K562 (cell line): ENCODE results near the gene B3GALT5. TPM values are rescaled to one million over a fixed set of nuclear protein-coding genes. Genes with fewer than 3 reads are reported as not detected.

Source experiments
- ATAC-seq: fragments of 200-7000 bp; cut with Tn5 transposase; 3 replicates; pipeline ENCODE4 v1.9.1; 2020; ENCODE audit warnings: moderate library complexity
- BruUV-seq: library from RNA; stranded (reverse); fragments of 400-500 nt; replicated peaks from 2 replicates; lab custom pipeline; 2021; lab: Mats Ljungman, UMichigan
- CTCF ChIA-PET: fragments of 300-600 bp; formaldehyde crosslinking; extraction: SDS; loops from one replicate; lab custom pipeline; 2021; ENCODE audit warnings: low intra/inter-chr PET ratio; lab: Yijun Ruan, JAX
- POLR2A ChIA-PET: fragments of 300-600, 350-650 bp; sonication (Branson Sonifier 250); formaldehyde crosslinking; extraction: SDS; loops from one replicate; lab custom pipeline; 2021; ENCODE audit warnings: antibody characterized with exemption, inconsistent platforms; lab: Yijun Ruan, JAX
- DNase-seq, 4 experiments: peaks; one replicate each; pipeline versions ENCODE4 v3.0.0 to v3.0.0-alpha.2; 2011 to 2018; ENCODE audit warnings: low spot score in 3 of 4, mixed read lengths in 3 of 4; ENCODE audit errors: extremely low read depth in 1 of 4
- FAIRE-seq: peaks from 2 replicates; lab custom pipeline; 2011; peaks lifted over from hg19 to GRCh38; lab: Jason Lieb, UNC
- H2AFZ ChIP-seq: 2 replicates; pipeline ENCODE4 v1.6.0; 2011; ENCODE audit warnings: low read depth, low read length, control low read depth, inconsistent platforms
- H3K27ac ChIP-seq: fragments of 200-600 bp; 3 replicates; pipeline ENCODE4 v1.8.0; 2011; ENCODE audit warnings: low read depth, mild to moderate bottlenecking, control low read depth, inconsistent platforms, low read length, moderate library complexity, mixed read lengths; ENCODE audit errors: extremely low read depth
- H3K27me3 ChIP-seq, 2 experiments: fragments of 300-600 bp in 1 of 2; 2 replicates in 1 of 2; 3 replicates in 1 of 2; pipeline versions ENCODE4 v1.6.0 to v1.8.0; 2011; ENCODE audit warnings: inconsistent platforms in 2 of 2, low read length in 2 of 2, mild to moderate bottlenecking in 1 of 2, mixed read lengths in 1 of 2, moderate library complexity in 1 of 2; ENCODE audit not compliant: control insufficient read depth in 2 of 2, insufficient read depth in 2 of 2
- H3K36me3 ChIP-seq: fragments of 300-600 bp; 3 replicates; pipeline ENCODE4 v1.8.0; 2011; ENCODE audit warnings: mild to moderate bottlenecking, low read length, inconsistent platforms; ENCODE audit not compliant: control insufficient read depth, insufficient read depth
- H3K4me1 ChIP-seq, 2 experiments: fragments of 200-600 bp in 1 of 2; replicated peaks in 1 of 2; 2 replicates in 1 of 2; 3 replicates in 1 of 2; pipeline versions ENCODE4 v1.5.1 to v1.8.0; 2011; ENCODE audit warnings: inconsistent platforms in 2 of 2, low read length in 2 of 2, mild to moderate bottlenecking in 1 of 2, mixed read lengths in 1 of 2, moderate library complexity in 1 of 2; ENCODE audit not compliant: control insufficient read depth in 2 of 2, insufficient read depth in 2 of 2
- H3K4me2 ChIP-seq: 2 replicates; pipeline ENCODE4 v1.6.1; 2011; ENCODE audit warnings: low read length, control low read depth, inconsistent platforms, mixed read lengths; ENCODE audit not compliant: insufficient read depth
- H3K4me3 ChIP-seq: fragments of 200-600 bp; sonication (generic), shearing (Covaris generic); 2 replicates; pipeline ENCODE4 v1.5.1; 2016; ENCODE audit warnings: control low read depth, inconsistent platforms
- H3K79me2 ChIP-seq: fragments of 200-600 bp; 3 replicates; pipeline ENCODE4 v1.8.0; 2011; ENCODE audit warnings: low read length, inconsistent platforms; ENCODE audit not compliant: control insufficient read depth, insufficient read depth
- H3K9ac ChIP-seq, 2 experiments: 2 replicates each; pipeline versions ENCODE4 v1.6.0 to v1.6.1; 2011; ENCODE audit warnings: low read depth in 2 of 2, low read length in 2 of 2, control low read depth in 1 of 2, inconsistent platforms in 1 of 2, mild to moderate bottlenecking in 1 of 2, mixed read lengths in 1 of 2; ENCODE audit not compliant: insufficient read depth in 1 of 2
- H3K9me1 ChIP-seq: one replicate; pipeline ENCODE4 v1.6.0; 2011; ENCODE audit warnings: inconsistent platforms, mild to moderate bottlenecking, low read length, moderate library complexity; ENCODE audit not compliant: control insufficient read depth, insufficient read depth
- H3K9me3 ChIP-seq: replicated peaks from 2 replicates; pipeline ENCODE4 v1.5.1; 2011; ENCODE audit warnings: low read depth, low read length, inconsistent platforms; ENCODE audit not compliant: control insufficient read depth, insufficient read depth
- H4K20me1 ChIP-seq: replicated peaks from 2 replicates; pipeline ENCODE4 v1.6.1; 2011; ENCODE audit warnings: low read length, inconsistent platforms, mixed read lengths; ENCODE audit not compliant: control insufficient read depth, insufficient read depth
- ATF7 ChIP-seq: fragments of 450-650 bp; IDR thresholded peaks from 2 replicates; pipeline ENCODE4 v1.7.1; 2014; ENCODE audit warnings: mild to moderate bottlenecking, moderate library complexity
- COPS2 ChIP-seq: fragments of 450-650 bp; conservative IDR thresholded peaks from 2 replicates; pipeline ENCODE4 v1.6.1; 2016; ENCODE audit warnings: mild to moderate bottlenecking, moderate library complexity
- GTF3C2 ChIP-seq: IDR thresholded peaks from 3 replicates; pipeline ENCODE4 v1.6.1; 2011; ENCODE audit warnings: borderline replicate concordance, mild to moderate bottlenecking, moderate library complexity; ENCODE audit not compliant: insufficient read length; ENCODE audit errors: extremely low read depth
- IRF9 ChIP-seq: fragments of 450-650 bp; IDR thresholded peaks from 2 replicates; pipeline ENCODE4 v1.6.1; 2016; ENCODE audit warnings: missing biosample characterization, missing genetic modification characterization
- PML ChIP-seq: IDR thresholded peaks from 2 replicates; pipeline ENCODE4 v1.6.1; 2012; ENCODE audit warnings: low read length, inconsistent platforms
- RNF2 ChIP-seq: sonication (generic); IDR thresholded peaks from 2 replicates; pipeline ENCODE4 v1.6.1; 2016
- TEAD4 ChIP-seq, 2 experiments: sonication (generic) in 1 of 2; formaldehyde crosslinking in 1 of 2; IDR thresholded peaks; 2 replicates each; pipeline versions ENCODE4 v1.6.1 to v1.8.0; 2012 to 2022; ENCODE audit warnings: borderline replicate concordance in 1 of 2, inconsistent platforms in 1 of 2, low read length in 1 of 2, mild to moderate bottlenecking in 1 of 2, missing genetic modification reagents in 1 of 2
- THRB ChIP-seq: fragments of 450-650 bp; formaldehyde crosslinking; conservative IDR thresholded peaks from 2 replicates; pipeline ENCODE4 v1.4.0; 2022; ENCODE audit warnings: mild to moderate bottlenecking, missing genetic modification characterization
- ZBTB2 ChIP-seq: fragments of 450-650 bp; IDR thresholded peaks from 2 replicates; pipeline ENCODE4 v1.6.1; 2016; ENCODE audit warnings: antibody characterized with exemption
- ZNF583 ChIP-seq: fragments of 250-450 bp; sonication (Bioruptor Pico); IDR thresholded peaks from 2 replicates; pipeline ENCODE4 v1.4.0; 2020
- ZNF639 ChIP-seq, 2 experiments: fragments of 200-800 bp in 1 of 2; sonication (Bioruptor generic) in 1 of 2; sonication (generic) in 1 of 2; formaldehyde crosslinking in 1 of 2; IDR thresholded peaks in 1 of 2; conservative IDR thresholded peaks in 1 of 2; 2 replicates each; pipeline versions ENCODE4 v1.5.0 to v1.6.1; 2016 to 2020; ENCODE audit warnings: missing compliant biosample characterization in 1 of 2, missing genetic modification characterization in 1 of 2, missing genetic modification reagents in 1 of 2
- WGBS: fragments of 100-300 bp; shearing (Covaris generic); methylation state at CpG from one replicate; pipeline ENCODE4 v1.1.6; 2016; ENCODE audit warnings: low coverage, mixed read lengths; ENCODE audit not compliant: insufficient coverage; ENCODE audit errors: missing lambda C conversion rate; 5-methylcytosine and 5-hydroxymethylcytosine counted together
- in situ Hi-C: fragments of 300-500 bp; cut with MboI; formaldehyde crosslinking; loops from 4 replicates; pipeline ENCODE4 v1.15.0; 2018; ENCODE audit warnings: inconsistent platforms, mixed read lengths
- intact Hi-C: fragments of 100-400 bp; cut with micrococcal nuclease; formaldehyde crosslinking; loops from 2 replicates; pipeline ENCODE4 v1.14.2; 2022
- polyA plus RNA-seq, 8 experiments: library from polyadenylated mRNA; depleted of rRNA in 4 of 8; stranded (reverse) in 5 of 8; unstranded in 3 of 8; fragments of >200 nt; fragmentation: Nextera tagmentation in 2 of 8; fragmentation: Illumina TruSeq in 1 of 8; extraction: Ambion mirVana in 2 of 8; extraction: Trizol in 1 of 8; gene quantifications; 2 replicates each; pipeline versions ENCODE4 v1.2.1 to v1.2.3, GENCODE V29; 2011 to 2014; ENCODE audit warnings: inconsistent platforms in 1 of 8, missing spikeins in 1 of 8
- total RNA-seq, 7 experiments: library from RNA; depleted of rRNA in 6 of 7; stranded (reverse); fragments of >200 nt in 6 of 7; fragmentation: Illumina TruSeq in 2 of 7; extraction: Trizol in 2 of 7; gene quantifications; 2 replicates each; pipeline versions ENCODE4 v1.2.1 to v1.2.3, GENCODE V29; 2011 to 2021; ENCODE audit warnings: low replicate concordance in 1 of 7

Gene B3GALT5
- total and polyA plus RNA-seq, 9 of the 15 experiments (the other 6 are each of a cell fraction or from before 2014, with no cell fraction given) = 0.02 TPM; not detected in 8

GRCh38 chr21:39666681-39667315 is 54.1 kb downstream of the B3GALT5 start:
- H3K4me3 ChIP-seq = no peak overlapping the region
- H3K79me2 ChIP-seq = no peaks in the 10 kb centered on the region
- H3K9me1 ChIP-seq = no peaks in the 10 kb centered on the region
- ChIA-PET POLR2A (interaction anchor here (0.6 kb wide), 1 partner anchor 816 kb away, joined by 3 read pairs; no protein-coding TSS in a partner anchor), CTCF (no interaction called here)
- H3K4me1 ChIP-seq = no peaks in the 10 kb centered on the region
- no peak for TF ChIP-seq ZBTB2
- TF ChIP-seq ATF7 = no peak
- no peak for TF ChIP-seq THRB (CRISPR knock-in tag)
- no peak for TF ChIP-seq IRF9 (tag)
- TF ChIP-seq ZNF639 (CRISPR knock-in tag; conservative IDR thresholded peaks at IDR 0.05 in 1 of 2, IDR thresholded peaks at IDR 0.05 in 1 of 2) = no peak
- TF ChIP-seq ZNF583 = no peak
- TF ChIP-seq PML = no peak
- TF ChIP-seq GTF3C2 = no peak
- TF ChIP-seq TEAD4 (IDR thresholded peaks at IDR 0.05; ENCODE audit: low read length) = no peak
- TF ChIP-seq TEAD4 (CRISPR knock-in tag; IDR thresholded peaks at IDR 0.05; ENCODE audit: borderline replicate concordance) = no peak
- TF ChIP-seq RNF2 = no peak
- no peak for TF ChIP-seq COPS2
- FAIRE-seq (no peak), DNase-seq (no peak), ATAC-seq (no peak)
- H3K27ac ChIP-seq = no peak overlapping the region
- under 1% methylated on average over 17 of the region's 17 CpGs for WGBS
- no peaks in the 10 kb centered on the region for H3K36me3 ChIP-seq
- no peak overlapping the region for H2AFZ ChIP-seq
- H3K27me3 ChIP-seq = peaks cover 16 to 51% of the 10 kb centered on the region in 2 experiments; a peak in 4 of 5 replicates
- H3K9me3 ChIP-seq = no peaks in the 10 kb centered on the region
- H3K4me2 ChIP-seq = no peak overlapping the region
- H3K9ac ChIP-seq = no peak overlapping the region
- in situ Hi-C loops = no loop called here
- BruUV-seq = no TSS peak
- no peaks in the 10 kb centered on the region for H4K20me1 ChIP-seq
- intact Hi-C loops = no loop called here
